B cell (primary cell): ENCODE measurements around the gene PPP1R3C. TPM values are rescaled to one million over a fixed set of nuclear protein-coding genes. Genes with fewer than 3 reads are reported as not detected.

Source experiments
- ATAC-seq: fragments of 200-7000 bp; cut with Tn5 transposase; one replicate; pipeline ENCODE4 v1.10.0; 2021; ENCODE audit warnings: low read depth, mild to moderate bottlenecking, moderate number of reproducible peaks, moderate library complexity
- CTCF ChIA-PET: fragments of 350-600 bp; sonication (Branson Sonifier 250); formaldehyde crosslinking; loops from one replicate; lab custom pipeline; 2021; ENCODE audit warnings: antibody characterized with exemption, inconsistent platforms; lab: Charles Lee
- POLR2A ChIA-PET: fragments of 350-600 bp; sonication (Branson Sonifier 250); formaldehyde crosslinking; loops from one replicate; lab custom pipeline; 2021; ENCODE audit warnings: antibody characterized with exemption; lab: Charles Lee
- DNase-seq: peaks from one replicate; pipeline ENCODE4 v3.0.0; 2013
- H2AFZ ChIP-seq: 2 replicates; pipeline ENCODE4 v1.6.1; 2012; ENCODE audit warnings: mild to moderate bottlenecking, low read depth, low read length; ENCODE audit not compliant: insufficient read depth, poor library complexity, severe bottlenecking
- H3K27ac ChIP-seq, 2 donors: 1 replicate in 1 of 2; 2 replicates in 1 of 2; pipeline ENCODE4 v1.5.1; 2012 to 2013; ENCODE audit warnings: low read length in 2 of 2, mild to moderate bottlenecking in 2 of 2, moderate library complexity in 1 of 2
- H3K27me3 ChIP-seq, 4 experiments: fragments of 200-600 bp in 1 of 4; sonication (generic) in 1 of 4; replicated peaks in 1 of 4; 1 replicate in 2 of 4; 2 replicates in 2 of 4; pipeline versions ENCODE4 v1.6.1 to v1.7.0; 2013 to 2016; ENCODE audit warnings: low read length in 3 of 4, mild to moderate bottlenecking in 2 of 4, mixed read lengths in 1 of 4, moderate library complexity in 1 of 4; ENCODE audit not compliant: insufficient read depth in 4 of 4, control insufficient read depth in 3 of 4; ENCODE audit errors: control extremely low read depth in 1 of 4
- H3K36me3 ChIP-seq, 2 experiments: replicated peaks in 1 of 2; 1 replicate in 1 of 2; 2 replicates in 1 of 2; pipeline versions ENCODE4 v1.6.1 to v1.7.1; 2013; ENCODE audit warnings: low read length in 1 of 2; ENCODE audit not compliant: insufficient read depth in 2 of 2, control insufficient read depth in 1 of 2; ENCODE audit errors: control extremely low read depth in 1 of 2, extremely low read depth in 1 of 2
- H3K4me1 ChIP-seq, 2 donors: fragments of 200-600 bp in 1 of 2; sonication (generic) in 1 of 2; 1 replicate in 1 of 2; 2 replicates in 1 of 2; pipeline versions ENCODE4 v1.5.1 to v1.6.1; 2013 to 2017; ENCODE audit warnings: low read length in 2 of 2; ENCODE audit not compliant: control insufficient read depth in 2 of 2, insufficient read depth in 2 of 2
- H3K4me2 ChIP-seq: replicated peaks from 2 replicates; pipeline ENCODE3; 2012; ENCODE audit warnings: mild to moderate bottlenecking, low read depth, low read length; ENCODE audit not compliant: poor library complexity, severe bottlenecking
- H3K4me3 ChIP-seq, 5 experiments: fragments of 200-600 bp in 1 of 5; sonication (generic) in 1 of 5; 1 replicate in 3 of 5; 2 replicates in 2 of 5; pipeline versions ENCODE4 v1.5.1 to v1.7.0; 2011 to 2016; ENCODE audit warnings: low read length in 4 of 5, mild to moderate bottlenecking in 4 of 5, low read depth in 2 of 5, control low read depth in 1 of 5, moderate library complexity in 1 of 5; ENCODE audit not compliant: insufficient read depth in 1 of 5; ENCODE audit errors: control extremely low read depth in 1 of 5, extremely low read depth in 1 of 5
- H3K79me2 ChIP-seq: fragments of 200-600 bp; sonication (generic); one replicate; pipeline ENCODE4 v1.6.0; 2016; ENCODE audit warnings: low read length; ENCODE audit not compliant: control insufficient read depth, insufficient read depth
- H3K9ac ChIP-seq: fragments of 200-600 bp; sonication (generic); 2 replicates; pipeline ENCODE4 v1.6.1; 2017; ENCODE audit warnings: mild to moderate bottlenecking, low read length, moderate library complexity
- H3K9me3 ChIP-seq, 3 donors: one replicate each; pipeline versions ENCODE4 v1.6.1 to v1.7.1; 2013; ENCODE audit warnings: low read length in 2 of 3; ENCODE audit not compliant: control insufficient read depth in 2 of 3, insufficient read depth in 1 of 3; ENCODE audit errors: control extremely low read depth in 1 of 3
- H4K20me1 ChIP-seq: 2 replicates; pipeline ENCODE4 v1.6.0; 2012; ENCODE audit warnings: mild to moderate bottlenecking, low read length; ENCODE audit not compliant: insufficient read depth, control insufficient read depth, poor library complexity, severe bottlenecking
- H3K27ac Mint-ChIP-seq: one replicate; pipeline ENCODE4 v1.8.0; 2021; ENCODE audit warnings: mixed read lengths
- H3K27me3 Mint-ChIP-seq: one replicate; pipeline ENCODE4 v1.8.0; 2021; ENCODE audit warnings: mixed read lengths
- H3K4me1 Mint-ChIP-seq: one replicate; pipeline ENCODE4 v1.8.0; 2021; ENCODE audit warnings: mixed read lengths
- H3K4me3 Mint-ChIP-seq: one replicate; pipeline ENCODE4 v1.8.0; 2021; ENCODE audit warnings: mixed read lengths
- H3K9me3 Mint-ChIP-seq: one replicate; pipeline ENCODE4 v1.8.0; 2022; ENCODE audit warnings: mixed read lengths; ENCODE audit not compliant: insufficient read depth
- CTCF ChIP-seq: fragments of 200-600 bp; IDR thresholded peaks from one replicate; pipeline ENCODE4 v1.8.0; 2022; ENCODE audit warnings: antibody characterized with exemption, mild to moderate bottlenecking
- EZH2 ChIP-seq: IDR thresholded peaks from 2 replicates; pipeline ENCODE4 v1.6.1; 2012; ENCODE audit warnings: borderline replicate concordance, low read depth, mild to moderate bottlenecking, moderate library complexity, low read length; ENCODE audit not compliant: insufficient read depth, poor library complexity, severe bottlenecking
- WGBS: methylation state at CpG from one replicate; pipeline ENCODE4 v1.1.5; 2013; ENCODE audit warnings: missing lambda C conversion rate; ENCODE audit not compliant: insufficient coverage; 5-methylcytosine and 5-hydroxymethylcytosine counted together
- intact Hi-C: fragments of 100-400 bp; cut with micrococcal nuclease; formaldehyde crosslinking; loops from one replicate; pipeline ENCODE4 v1.10.0; 2022
- polyA plus RNA-seq: library from polyadenylated mRNA; depleted of rRNA; stranded (reverse); fragments of >200 nt; gene quantifications from 2 replicates; pipeline ENCODE4 v1.2.3, GENCODE V29; 2012
- total RNA-seq, 2 donors: library from RNA; stranded (reverse); fragments of 120-200 nt in 1 of 2; gene quantifications; 1 replicate in 1 of 2; 2 replicates in 1 of 2; pipeline versions ENCODE4 v1.2.3 to v1.2.4, GENCODE V29; 2013 to 2022

Gene PPP1R3C
- total and polyA plus RNA-seq, 2 donors (not counting 1 experiment from before 2014, with no cell fraction given), result not detected

- H3K4me3 ChIP-seq, result no peak overlapping the region
- H3K36me3 ChIP-seq, result no peaks in the 10 kb centered on the region
- peaks cover 12 to 16% of the 10 kb centered on the region in 2 donors for H3K4me1 ChIP-seq
- H3K27ac ChIP-seq, result no peak overlapping the region
- peak; percentile 41 for ATAC-seq
- Mint-ChIP-seq H3K27ac (no peak overlapping the region), H3K4me3 (no peak overlapping the region), H3K27me3 (peaks cover 59% of the 10 kb centered on the region), H3K4me1 (peaks cover 17% of the 10 kb centered on the region), H3K9me3 (no peaks in the 10 kb centered on the region)
- 0% methylated on average over 2 of the region's 10 CpGs for WGBS
- peaks cover 0 to 23% (median 16%) of the 10 kb centered on the region in 4 experiments for H3K27me3 ChIP-seq
- CTCF ChIA-PET, result interaction anchor here (0.5 to 5.5 kb wide), 14 partner anchors 10 to 756 kb away, joined by 3 to 36 read pairs (median 7); no protein-coding TSS in a partner anchor
- H3K9ac ChIP-seq, result no peak overlapping the region
- H3K4me2 ChIP-seq, result no peak overlapping the region
- POLR2A ChIA-PET, result no interaction called here
- H3K9me3 ChIP-seq, result peaks cover 0 to 5% (median 1%) of the 10 kb centered on the region in 3 donors
- H4K20me1 ChIP-seq, result no peaks in the 10 kb centered on the region
- no peaks in the 10 kb centered on the region for H3K79me2 ChIP-seq
- DNase-seq, result peak; percentile 53
- H2AFZ ChIP-seq, result no peak overlapping the region
- no peak for TF ChIP-seq EZH2
- peak; percentile 58 for TF ChIP-seq CTCF
- intact Hi-C loops, result loop anchor here (1.0 to 10.0 kb wide), 5 partner anchors 246 to 755 kb away; no protein-coding TSS in a partner anchor
These were observed 2.8 kb upstream of the PPP1R3C start for GRCh38 chr10:91635401-91636400.
